H1 (cell line): ENCODE results near the gene RALGAPA2. TPM values are rescaled to one million over a fixed set of nuclear protein-coding genes. Genes with fewer than 3 reads are reported as not detected.

Experiments
- CHD1 ChIP-seq: IDR thresholded peaks from 2 replicates; pipeline ENCODE4 v1.6.1; 2012; ENCODE audit warnings: low read depth, low read length, improper control_type of control experiment
- EGR1 ChIP-seq: IDR thresholded peaks from 2 replicates; pipeline ENCODE4 v1.6.1; 2011; ENCODE audit warnings: low read depth, low read length, borderline replicate concordance
- EP300 ChIP-seq, 2 experiments: IDR thresholded peaks; 1 replicate in 1 of 2; 2 replicates in 1 of 2; pipeline ENCODE4 v1.6.1; 2011 to 2012; ENCODE audit warnings: low read depth in 2 of 2, low read length in 2 of 2, mild to moderate bottlenecking in 2 of 2, borderline replicate concordance in 1 of 2, inconsistent platforms in 1 of 2, moderate library complexity in 1 of 2
- JUN ChIP-seq: IDR thresholded peaks from 2 replicates; pipeline ENCODE4 v1.6.1; 2011; ENCODE audit warnings: low read depth, mild to moderate bottlenecking, improper control_type of control experiment, low read length
- SP4 ChIP-seq: IDR thresholded peaks from 2 replicates; pipeline ENCODE4 v1.6.1; 2012; ENCODE audit warnings: low read length, inconsistent platforms
- TAF7 ChIP-seq: optimal IDR thresholded peaks from 2 replicates; pipeline ENCODE3; 2011; ENCODE audit warnings: low read depth, mild to moderate bottlenecking, inconsistent platforms, low read length, moderate library complexity, borderline replicate concordance
- TEAD4 ChIP-seq: IDR thresholded peaks from 2 replicates; pipeline ENCODE4 v1.6.1; 2012; ENCODE audit warnings: low read depth, low read length, inconsistent platforms, mixed read lengths
- polyA plus RNA-seq, 7 experiments: library from polyadenylated mRNA; depleted of rRNA in 3 of 7; stranded (reverse) in 5 of 7; unstranded in 2 of 7; fragments of >200 nt in 5 of 7; fragments of 200-250 nt in 2 of 7; gene quantifications; 1 replicate in 5 of 7; 2 replicates in 1 of 7; 4 replicates in 1 of 7; pipeline versions ENCODE4 v1.2.1 to v1.2.3, GENCODE V29; 2011 to 2013; ENCODE audit warnings: missing spikeins in 2 of 7, mixed read lengths in 2 of 7
- total RNA-seq: library from RNA; stranded (reverse); fragmentation: NEBNext Ultra II Directional; extraction: Animal tissue kit (Norgen Biotek cat#: 25700); gene quantifications from 2 replicates; pipeline ENCODE4 v1.2.1, GENCODE V29; 2021
- TF ChIP-seq, protein P1 (sequence below): IDR thresholded peaks from 2 replicates; pipeline ENCODE4 v1.6.1; 2011; ENCODE audit warnings: low read length, improper control_type of control experiment

RALGAPA2 gene
- total and polyA plus RNA-seq, 2 of the 8 experiments (the other 6 are each of a cell fraction or from before 2014, with no cell fraction given): 5.1 to 25.5 TPM

DNA sequence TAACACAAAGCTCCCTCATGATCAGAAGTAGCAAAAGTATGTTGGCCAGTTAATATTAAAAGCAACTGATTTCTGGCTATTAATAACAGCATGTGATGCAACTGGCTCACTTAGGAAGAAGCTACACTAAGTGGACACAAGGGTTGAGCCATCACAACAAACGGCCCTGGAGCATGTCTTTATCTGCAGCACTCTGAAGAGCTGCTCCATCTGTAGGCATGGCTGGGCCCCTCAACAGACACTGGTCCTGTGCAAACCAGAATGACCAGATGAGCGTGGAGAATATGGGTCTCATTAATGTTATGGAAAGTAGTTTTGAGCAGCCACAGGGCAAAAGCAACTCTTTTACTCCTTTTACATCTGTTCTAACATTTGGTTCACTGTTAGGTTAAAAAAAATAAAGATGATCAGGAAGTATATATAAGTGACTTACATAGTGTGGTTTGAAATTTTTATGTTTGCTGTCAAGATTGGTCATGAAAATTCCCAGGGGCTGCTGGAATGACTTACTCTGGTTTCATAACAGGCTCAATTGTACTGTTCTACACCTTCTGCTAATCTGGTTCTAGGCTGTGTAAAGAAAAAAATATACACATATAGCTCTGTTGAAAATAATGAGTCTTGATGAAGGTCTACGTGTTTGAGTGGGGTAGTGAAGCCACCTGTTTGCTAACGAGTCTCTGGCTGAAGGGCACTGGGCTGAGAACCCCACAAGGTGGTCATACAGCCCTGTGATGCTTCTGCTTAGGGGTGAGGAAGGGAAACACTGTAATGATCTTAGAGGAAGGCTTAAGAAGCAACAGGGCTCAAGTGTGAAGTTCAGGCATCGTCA is 286.4 kb downstream of the RALGAPA2 start (continued):
- no peak for TF ChIP-seq SP4
- no peak for TF ChIP-seq JUN
- no peak for TF ChIP-seq EGR1
- no peak for TF ChIP-seq TAF7
- TF ChIP-seq EP300 (IDR thresholded peaks at IDR 0.05; ENCODE audit: borderline replicate concordance in 1 of 2, low read depth in 2 of 2, low read length in 2 of 2): no peak
- TF ChIP-seq CHD1: no peak
- no peak for TF ChIP-seq TEAD4
- TF ChIP-seq, protein P1, sequence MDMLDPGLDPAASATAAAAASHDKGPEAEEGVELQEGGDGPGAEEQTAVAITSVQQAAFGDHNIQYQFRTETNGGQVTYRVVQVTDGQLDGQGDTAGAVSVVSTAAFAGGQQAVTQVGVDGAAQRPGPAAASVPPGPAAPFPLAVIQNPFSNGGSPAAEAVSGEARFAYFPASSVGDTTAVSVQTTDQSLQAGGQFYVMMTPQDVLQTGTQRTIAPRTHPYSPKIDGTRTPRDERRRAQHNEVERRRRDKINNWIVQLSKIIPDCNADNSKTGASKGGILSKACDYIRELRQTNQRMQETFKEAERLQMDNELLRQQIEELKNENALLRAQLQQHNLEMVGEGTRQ: no peak
- TF ChIP-seq, all 59 proteins: peak for 0
